OCI-LY7 (cell line): ENCODE results near the gene FASTKD2. TPM values are rescaled to one million over a fixed set of nuclear protein-coding genes. Genes with fewer than 3 reads are reported as not detected.
A peak's percentile ranks its signal among the peaks of the same experiment; 100 is the strongest.

Source experiments
- BruUV-seq: library from RNA; stranded (reverse); fragments of 400-500 nt; replicated peaks from 2 replicates; lab custom pipeline; 2021; lab: Mats Ljungman, UMichigan
- CTCF ChIA-PET: fragments of 300-600 bp; sonication (Branson Sonifier 250); formaldehyde crosslinking; loops from one replicate; lab custom pipeline; 2022; ENCODE audit warnings: antibody characterized with exemption; ENCODE audit not compliant: unreplicated experiment; lab: Charles Lee
- POLR2A ChIA-PET: fragments of 300-600 bp; sonication (Branson Sonifier 250); formaldehyde crosslinking; loops from one replicate; lab custom pipeline; 2022; ENCODE audit warnings: antibody characterized with exemption; lab: Charles Lee
- DNase-seq: peaks from one replicate; pipeline ENCODE4 v3.0.0-alpha.2; 2015; ENCODE audit warnings: low spot score
- H2AFZ ChIP-seq: fragments of 200-600 bp; sonication (generic), shearing (Covaris generic); 2 replicates; pipeline ENCODE4 v1.6.1; 2014; ENCODE audit warnings: mild to moderate bottlenecking, antibody characterized with exemption, low read length, moderate library complexity
- H3K27ac ChIP-seq: fragments of 200-600 bp; sonication (generic); 2 replicates; pipeline ENCODE4 v1.5.1; 2014; ENCODE audit warnings: mixed run types, low read depth, mild to moderate bottlenecking, moderate library complexity, low read length, inconsistent platforms; ENCODE audit not compliant: poor library complexity, severe bottlenecking
- H3K36me3 ChIP-seq: fragments of 200-600 bp; sonication (generic); 2 replicates; pipeline ENCODE4 v1.6.1; 2014; ENCODE audit warnings: mild to moderate bottlenecking, antibody characterized with exemption, low read length, moderate library complexity, mixed read lengths; ENCODE audit not compliant: insufficient read depth
- H3K4me1 ChIP-seq: fragments of 200-600 bp; sonication (generic); 2 replicates; pipeline ENCODE4 v1.5.1; 2014; ENCODE audit warnings: mild to moderate bottlenecking, low read length; ENCODE audit not compliant: insufficient read depth, poor library complexity, severe bottlenecking
- H3K4me2 ChIP-seq: fragments of 200-600 bp; sonication (generic); 2 replicates; pipeline ENCODE4 v1.6.1; 2014; ENCODE audit warnings: mild to moderate bottlenecking, low read length
- H3K4me3 ChIP-seq: fragments of 200-600 bp; sonication (generic); 2 replicates; pipeline ENCODE4 v1.5.1; 2014; ENCODE audit warnings: mild to moderate bottlenecking, low read depth, low read length; ENCODE audit not compliant: poor library complexity, severe bottlenecking
- H3K79me2 ChIP-seq: fragments of 200-600 bp; sonication (generic); 2 replicates; pipeline ENCODE4 v1.6.1; 2016; ENCODE audit warnings: low read depth, mild to moderate bottlenecking, low read length, moderate library complexity, mixed read lengths; ENCODE audit not compliant: insufficient read depth
- H3K9me2 ChIP-seq: fragments of 200-600 bp; sonication (generic); 2 replicates; pipeline ENCODE4 v1.6.1; 2016; ENCODE audit warnings: mild to moderate bottlenecking, low read length, mixed read lengths; ENCODE audit not compliant: insufficient read depth
- H3K9me3 ChIP-seq: fragments of 200-600 bp; sonication (generic); 2 replicates; pipeline ENCODE4 v1.6.1; 2014; ENCODE audit warnings: mild to moderate bottlenecking, mixed run types, low read length, mixed read lengths
- H4K20me1 ChIP-seq: fragments of 200-600 bp; sonication (generic); 2 replicates; pipeline ENCODE4 v1.6.1; 2014; ENCODE audit warnings: mild to moderate bottlenecking, antibody characterized with exemption, low read length, moderate library complexity, mixed read lengths; ENCODE audit not compliant: insufficient read depth
- EZH2phosphoT487 ChIP-seq: fragments of 200-600 bp; sonication (generic); IDR thresholded peaks from 2 replicates; pipeline ENCODE4 v1.6.1; 2018; ENCODE audit warnings: low read depth, borderline replicate concordance, mild to moderate bottlenecking, mixed run types, antibody characterized with exemption, low read length, moderate library complexity, mixed read lengths
- intact Hi-C: fragments of 100-400 bp; cut with micrococcal nuclease; formaldehyde crosslinking; loops from one replicate; pipeline ENCODE4 v1.10.0; 2022; ENCODE audit not compliant: unreplicated experiment
- total RNA-seq, 2 experiments: library from RNA; depleted of rRNA in 1 of 2; stranded (reverse); fragments of >200 nt in 1 of 2; shearing (Covaris generic) in 1 of 2; gene quantifications; 2 replicates each; pipeline ENCODE4 v1.2.3, GENCODE V29; 2014 to 2022
- TF ChIP-seq, protein P1 (sequence below): fragments of 200-600 bp; sonication (generic); conservative IDR thresholded peaks from 2 replicates; pipeline ENCODE4 v1.5.1; 2014; ENCODE audit warnings: mild to moderate bottlenecking, antibody characterized with exemption, low read length, moderate library complexity, mixed read lengths

FASTKD2 gene
- total RNA-seq, 2 experiments from 2014 or later: 17.0 to 20.9 TPM

DNA sequence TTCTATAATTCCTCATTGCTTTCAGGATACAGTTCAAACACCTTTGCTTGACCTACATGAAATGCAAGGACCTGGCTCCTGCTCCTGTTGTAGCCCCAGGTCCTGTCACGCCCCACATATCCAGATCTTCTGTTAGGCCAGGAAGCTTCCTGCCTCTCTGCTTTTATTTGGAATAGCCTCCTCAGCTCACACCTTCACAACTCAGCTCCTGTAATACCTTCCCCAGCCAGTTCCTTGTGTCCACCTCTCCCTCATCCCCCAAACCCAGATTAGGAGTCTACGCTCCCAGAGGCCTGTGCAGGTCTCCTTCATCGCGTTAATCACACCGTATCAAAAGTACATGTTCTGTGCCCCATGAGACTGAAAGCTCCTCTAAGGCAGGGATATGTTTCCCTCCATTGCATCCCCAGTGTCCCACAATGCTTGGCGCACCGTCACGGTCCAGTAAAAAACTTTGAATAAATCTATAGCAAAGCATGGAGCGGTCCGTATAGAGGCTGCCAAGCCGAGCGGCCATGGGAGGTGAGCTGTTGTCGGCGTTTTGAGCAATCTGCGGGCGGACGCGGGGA is 649 bp upstream of the FASTKD2 start:
- Histone ChIP-seq H3K4me2 (peak overlapping the region; percentile 68), H3K36me3 (peaks cover 32% of the 10 kb centered on the region), H3K4me1 (peaks cover 19% of the 10 kb centered on the region), H3K27ac (peak overlapping the region; percentile 60), H4K20me1 (no peaks in the 10 kb centered on the region), H3K4me3 (peak overlapping the region; percentile 77), H3K79me2 (peaks cover 25% of the 10 kb centered on the region; the same call in 1 of the 2 replicates), H3K9me3 (no peaks in the 10 kb centered on the region), H2AFZ (peak overlapping the region; percentile 90), H3K9me2 (no peaks in the 10 kb centered on the region)
- CTCF ChIA-PET: interaction anchor here (0.5 kb wide), 1 partner anchor 13 kb away, joined by 4 read pairs; no protein-coding TSS in a partner anchor
- TF ChIP-seq, protein P1, sequence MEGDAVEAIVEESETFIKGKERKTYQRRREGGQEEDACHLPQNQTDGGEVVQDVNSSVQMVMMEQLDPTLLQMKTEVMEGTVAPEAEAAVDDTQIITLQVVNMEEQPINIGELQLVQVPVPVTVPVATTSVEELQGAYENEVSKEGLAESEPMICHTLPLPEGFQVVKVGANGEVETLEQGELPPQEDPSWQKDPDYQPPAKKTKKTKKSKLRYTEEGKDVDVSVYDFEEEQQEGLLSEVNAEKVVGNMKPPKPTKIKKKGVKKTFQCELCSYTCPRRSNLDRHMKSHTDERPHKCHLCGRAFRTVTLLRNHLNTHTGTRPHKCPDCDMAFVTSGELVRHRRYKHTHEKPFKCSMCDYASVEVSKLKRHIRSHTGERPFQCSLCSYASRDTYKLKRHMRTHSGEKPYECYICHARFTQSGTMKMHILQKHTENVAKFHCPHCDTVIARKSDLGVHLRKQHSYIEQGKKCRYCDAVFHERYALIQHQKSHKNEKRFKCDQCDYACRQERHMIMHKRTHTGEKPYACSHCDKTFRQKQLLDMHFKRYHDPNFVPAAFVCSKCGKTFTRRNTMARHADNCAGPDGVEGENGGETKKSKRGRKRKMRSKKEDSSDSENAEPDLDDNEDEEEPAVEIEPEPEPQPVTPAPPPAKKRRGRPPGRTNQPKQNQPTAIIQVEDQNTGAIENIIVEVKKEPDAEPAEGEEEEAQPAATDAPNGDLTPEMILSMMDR: no peak
- TF ChIP-seq EZH2phosphoT487: no peak
- POLR2A ChIA-PET: interaction anchor here (1.0 to 1.3 kb wide), 5 partner anchors 9 to 621 kb away, joined by 3 to 8 read pairs (median 3); no protein-coding TSS in a partner anchor
- no TSS peak for BruUV-seq
- no peak for DNase-seq
- intact Hi-C loops: loop anchor here (10.0 kb wide), 1 partner anchor 610 kb away; the partner anchor contains the start of genes EEF1B2 and NDUFS1

GRCh38 chr2:206766057-206766930 is 888 bp downstream of the FASTKD2 start:
- intact Hi-C loops: loop anchor here (10.0 kb wide), 1 partner anchor 611 kb away; the partner anchor contains the start of genes EEF1B2 and NDUFS1
- POLR2A ChIA-PET: interaction anchor here (0.6 to 1.3 kb wide), 8 partner anchors 8 to 1004 kb away, joined by 3 to 8 read pairs (median 4); partner anchors contain the start of gene FZD5

More at GRCh38 chr2:206766057-206766930, 888 bp downstream of the FASTKD2 start:
- H3K79me2 ChIP-seq: peaks cover 25% of the 10 kb centered on the region; the same call in 1 of the 2 replicates
- no peaks in the 10 kb centered on the region for H4K20me1 ChIP-seq
- no peaks in the 10 kb centered on the region for H3K9me3 ChIP-seq
- peak overlapping the region; percentile 60 for H3K27ac ChIP-seq
- H3K4me1 ChIP-seq: peaks cover 19% of the 10 kb centered on the region
- no peak for DNase-seq
- peaks cover 45% of the 10 kb centered on the region for H3K36me3 ChIP-seq
- no TSS peak for BruUV-seq
- CTCF ChIA-PET: no interaction called here
- H3K4me2 ChIP-seq: peak overlapping the region; percentile 68
- TF ChIP-seq EZH2phosphoT487: no peak
- TF ChIP-seq, protein P1: no peak
- no peaks in the 10 kb centered on the region for H3K9me2 ChIP-seq
- H2AFZ ChIP-seq: peak overlapping the region; percentile 90; the same call in 1 of the 2 replicates
- peak overlapping the region; percentile 77 for H3K4me3 ChIP-seq
